OCI-LY7 (cell line): ENCODE results near the gene PDE8B. TPM values are rescaled to one million over a fixed set of nuclear protein-coding genes. Genes with fewer than 3 reads are reported as not detected.

Experiments used
- BruUV-seq: library from RNA; stranded (reverse); fragments of 400-500 nt; replicated peaks from 2 replicates; lab custom pipeline; 2021; lab: Mats Ljungman, UMichigan
- CTCF ChIA-PET: fragments of 300-600 bp; sonication (Branson Sonifier 250); formaldehyde crosslinking; loops from one replicate; lab custom pipeline; 2022; ENCODE audit warnings: antibody characterized with exemption; ENCODE audit not compliant: unreplicated experiment; lab: Charles Lee
- POLR2A ChIA-PET: fragments of 300-600 bp; sonication (Branson Sonifier 250); formaldehyde crosslinking; loops from one replicate; lab custom pipeline; 2022; ENCODE audit warnings: antibody characterized with exemption; lab: Charles Lee
- DNase-seq: peaks from one replicate; pipeline ENCODE4 v3.0.0-alpha.2; 2015; ENCODE audit warnings: low spot score
- H2AFZ ChIP-seq: fragments of 200-600 bp; sonication (generic), shearing (Covaris generic); 2 replicates; pipeline ENCODE4 v1.6.1; 2014; ENCODE audit warnings: mild to moderate bottlenecking, antibody characterized with exemption, low read length, moderate library complexity
- H3K27ac ChIP-seq: fragments of 200-600 bp; sonication (generic); 2 replicates; pipeline ENCODE4 v1.5.1; 2014; ENCODE audit warnings: mixed run types, low read depth, mild to moderate bottlenecking, moderate library complexity, low read length, inconsistent platforms; ENCODE audit not compliant: poor library complexity, severe bottlenecking
- H3K36me3 ChIP-seq: fragments of 200-600 bp; sonication (generic); 2 replicates; pipeline ENCODE4 v1.6.1; 2014; ENCODE audit warnings: mild to moderate bottlenecking, antibody characterized with exemption, low read length, moderate library complexity, mixed read lengths; ENCODE audit not compliant: insufficient read depth
- H3K4me1 ChIP-seq: fragments of 200-600 bp; sonication (generic); 2 replicates; pipeline ENCODE4 v1.5.1; 2014; ENCODE audit warnings: mild to moderate bottlenecking, low read length; ENCODE audit not compliant: insufficient read depth, poor library complexity, severe bottlenecking
- H3K4me2 ChIP-seq: fragments of 200-600 bp; sonication (generic); 2 replicates; pipeline ENCODE4 v1.6.1; 2014; ENCODE audit warnings: mild to moderate bottlenecking, low read length
- H3K4me3 ChIP-seq: fragments of 200-600 bp; sonication (generic); 2 replicates; pipeline ENCODE4 v1.5.1; 2014; ENCODE audit warnings: mild to moderate bottlenecking, low read depth, low read length; ENCODE audit not compliant: poor library complexity, severe bottlenecking
- H3K79me2 ChIP-seq: fragments of 200-600 bp; sonication (generic); 2 replicates; pipeline ENCODE4 v1.6.1; 2016; ENCODE audit warnings: low read depth, mild to moderate bottlenecking, low read length, moderate library complexity, mixed read lengths; ENCODE audit not compliant: insufficient read depth
- H3K9me2 ChIP-seq: fragments of 200-600 bp; sonication (generic); 2 replicates; pipeline ENCODE4 v1.6.1; 2016; ENCODE audit warnings: mild to moderate bottlenecking, low read length, mixed read lengths; ENCODE audit not compliant: insufficient read depth
- H3K9me3 ChIP-seq: fragments of 200-600 bp; sonication (generic); 2 replicates; pipeline ENCODE4 v1.6.1; 2014; ENCODE audit warnings: mild to moderate bottlenecking, mixed run types, low read length, mixed read lengths
- H4K20me1 ChIP-seq: fragments of 200-600 bp; sonication (generic); 2 replicates; pipeline ENCODE4 v1.6.1; 2014; ENCODE audit warnings: mild to moderate bottlenecking, antibody characterized with exemption, low read length, moderate library complexity, mixed read lengths; ENCODE audit not compliant: insufficient read depth
- EZH2phosphoT487 ChIP-seq: fragments of 200-600 bp; sonication (generic); IDR thresholded peaks from 2 replicates; pipeline ENCODE4 v1.6.1; 2018; ENCODE audit warnings: low read depth, borderline replicate concordance, mild to moderate bottlenecking, mixed run types, antibody characterized with exemption, low read length, moderate library complexity, mixed read lengths
- intact Hi-C: fragments of 100-400 bp; cut with micrococcal nuclease; formaldehyde crosslinking; loops from one replicate; pipeline ENCODE4 v1.10.0; 2022; ENCODE audit not compliant: unreplicated experiment
- total RNA-seq, 2 experiments: library from RNA; depleted of rRNA in 1 of 2; stranded (reverse); fragments of >200 nt in 1 of 2; shearing (Covaris generic) in 1 of 2; gene quantifications; 2 replicates each; pipeline ENCODE4 v1.2.3, GENCODE V29; 2014 to 2022
- TF ChIP-seq, protein P1 (sequence below): fragments of 200-600 bp; sonication (generic); conservative IDR thresholded peaks from 2 replicates; pipeline ENCODE4 v1.5.1; 2014; ENCODE audit warnings: mild to moderate bottlenecking, antibody characterized with exemption, low read length, moderate library complexity, mixed read lengths

Gene PDE8B
- total RNA-seq, 2 experiments from 2014 or later: 0.21 to 0.22 TPM

DNA sequence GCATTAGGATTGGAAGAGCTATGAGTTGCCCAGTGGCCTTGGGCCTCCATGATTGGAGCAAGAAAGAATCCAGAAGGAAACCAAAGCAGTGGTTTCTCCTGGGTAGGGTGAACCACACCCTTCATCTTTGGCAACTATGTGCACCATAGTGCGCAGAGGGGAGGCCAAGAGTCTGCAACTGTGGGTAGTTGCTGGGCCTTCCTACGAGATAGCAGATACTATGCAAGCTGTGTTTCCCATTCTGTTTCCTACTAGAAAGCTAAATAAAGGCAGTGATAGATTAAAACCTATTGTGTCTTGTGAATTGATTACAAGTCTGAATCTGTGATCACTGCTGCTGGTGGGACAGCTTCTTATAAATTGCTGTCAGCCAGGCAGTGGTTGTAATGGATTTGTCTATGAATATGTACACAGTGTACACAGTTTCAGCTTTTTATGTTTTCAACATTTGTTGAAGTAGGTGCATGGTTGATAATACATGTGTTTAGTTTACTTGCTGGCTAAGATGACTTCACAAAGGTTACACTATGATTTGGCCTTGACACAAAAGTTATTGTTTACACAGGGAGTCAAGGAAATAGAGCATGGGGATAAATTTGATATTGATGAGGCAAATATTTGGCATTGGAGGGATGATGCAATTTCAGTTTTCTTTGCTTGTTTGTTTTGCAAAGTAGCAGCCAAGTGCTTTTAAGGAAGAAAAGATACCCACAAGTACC, 23.7 kb upstream of the PDE8B start:
- no peak overlapping the region for H3K4me2 ChIP-seq
- intact Hi-C loops: no loop called here
- TF ChIP-seq, protein P1, sequence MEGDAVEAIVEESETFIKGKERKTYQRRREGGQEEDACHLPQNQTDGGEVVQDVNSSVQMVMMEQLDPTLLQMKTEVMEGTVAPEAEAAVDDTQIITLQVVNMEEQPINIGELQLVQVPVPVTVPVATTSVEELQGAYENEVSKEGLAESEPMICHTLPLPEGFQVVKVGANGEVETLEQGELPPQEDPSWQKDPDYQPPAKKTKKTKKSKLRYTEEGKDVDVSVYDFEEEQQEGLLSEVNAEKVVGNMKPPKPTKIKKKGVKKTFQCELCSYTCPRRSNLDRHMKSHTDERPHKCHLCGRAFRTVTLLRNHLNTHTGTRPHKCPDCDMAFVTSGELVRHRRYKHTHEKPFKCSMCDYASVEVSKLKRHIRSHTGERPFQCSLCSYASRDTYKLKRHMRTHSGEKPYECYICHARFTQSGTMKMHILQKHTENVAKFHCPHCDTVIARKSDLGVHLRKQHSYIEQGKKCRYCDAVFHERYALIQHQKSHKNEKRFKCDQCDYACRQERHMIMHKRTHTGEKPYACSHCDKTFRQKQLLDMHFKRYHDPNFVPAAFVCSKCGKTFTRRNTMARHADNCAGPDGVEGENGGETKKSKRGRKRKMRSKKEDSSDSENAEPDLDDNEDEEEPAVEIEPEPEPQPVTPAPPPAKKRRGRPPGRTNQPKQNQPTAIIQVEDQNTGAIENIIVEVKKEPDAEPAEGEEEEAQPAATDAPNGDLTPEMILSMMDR: no peak
- no peak for TF ChIP-seq EZH2phosphoT487
- H3K9me3 ChIP-seq: no peaks in the 10 kb centered on the region
- ChIA-PET CTCF (no interaction called here), POLR2A (interaction anchor here (0.6 kb wide), 3 partner anchors 12 to 184 kb away, joined by 3 read pairs; no protein-coding TSS in a partner anchor)
- no TSS peak for BruUV-seq
- H3K4me1 ChIP-seq: no peaks in the 10 kb centered on the region
- H3K27ac ChIP-seq: no peak overlapping the region
- no peak for DNase-seq
- no peaks in the 10 kb centered on the region for H3K36me3 ChIP-seq
- H4K20me1 ChIP-seq: no peaks in the 10 kb centered on the region
- no peaks in the 10 kb centered on the region for H3K79me2 ChIP-seq
- no peak overlapping the region for H2AFZ ChIP-seq
- H3K4me3 ChIP-seq: no peak overlapping the region
- no peaks in the 10 kb centered on the region for H3K9me2 ChIP-seq

DNA sequence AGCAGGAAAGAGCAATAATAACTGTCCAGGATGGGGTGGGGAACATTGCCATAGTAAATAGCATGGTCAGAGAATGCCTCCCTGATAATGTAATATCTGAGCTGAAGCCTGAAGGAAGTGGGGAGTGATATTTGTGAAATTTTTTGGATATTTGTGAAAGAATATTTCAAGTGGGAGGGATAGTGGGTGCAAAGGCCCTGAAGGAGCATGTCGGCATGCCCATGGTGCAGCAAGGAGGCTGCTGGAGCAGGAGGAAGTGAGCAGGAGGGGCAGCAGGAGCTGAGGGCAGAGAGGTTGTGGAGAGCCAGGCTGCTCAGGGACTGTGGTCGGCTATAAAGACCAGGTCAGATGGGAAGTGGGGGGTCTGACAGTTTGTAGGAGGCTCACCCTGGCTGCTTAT, 21.1 kb upstream of the PDE8B start:
- POLR2A ChIA-PET: no interaction called here
- Histone ChIP-seq H3K4me2 (no peak overlapping the region), H3K4me3 (no peak overlapping the region), H3K79me2 (no peaks in the 10 kb centered on the region), H2AFZ (no peak overlapping the region), H4K20me1 (no peaks in the 10 kb centered on the region), H3K36me3 (no peaks in the 10 kb centered on the region), H3K9me2 (no peaks in the 10 kb centered on the region), H3K27ac (no peak overlapping the region), H3K4me1 (no peaks in the 10 kb centered on the region), H3K9me3 (no peaks in the 10 kb centered on the region)
- CTCF ChIA-PET: no interaction called here
- BruUV-seq: no TSS peak
- DNase-seq: no peak
- intact Hi-C loops: no loop called here
- TF ChIP-seq, protein P1: no peak
- no peak for TF ChIP-seq EZH2phosphoT487

DNA sequence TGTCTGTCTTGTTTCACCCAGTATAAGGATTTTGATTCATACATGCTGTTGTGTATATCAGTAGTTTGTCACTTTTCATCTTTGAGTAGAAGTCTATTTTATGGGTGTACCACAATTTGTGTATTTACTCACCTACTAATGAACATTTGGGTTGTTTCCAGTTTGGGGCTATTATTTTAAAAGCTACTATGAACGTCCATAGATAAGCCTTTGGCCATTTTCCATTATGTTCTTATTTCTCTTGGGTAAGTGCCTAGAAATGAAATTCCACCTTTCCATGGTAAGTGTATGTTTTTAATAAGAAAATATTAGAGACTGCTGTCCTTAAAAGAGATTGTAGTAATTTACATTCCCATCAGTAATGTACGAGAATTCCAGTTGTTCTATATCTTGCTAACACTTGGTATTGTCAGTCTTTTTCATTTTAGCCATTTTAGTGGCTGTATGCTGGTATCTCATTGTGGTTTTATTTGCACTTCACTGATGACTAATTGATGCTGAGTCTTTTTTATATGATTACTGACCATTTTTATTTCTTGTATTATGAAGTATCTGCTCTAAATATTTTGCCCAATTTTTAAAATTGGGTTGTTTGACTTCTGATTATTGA, 17.9 kb upstream of the PDE8B start:
- no TSS peak for BruUV-seq
- no peaks in the 10 kb centered on the region for H3K79me2 ChIP-seq
- H3K36me3 ChIP-seq: no peaks in the 10 kb centered on the region
- TF ChIP-seq EZH2phosphoT487: no peak
- TF ChIP-seq, protein P1: no peak
- H3K4me1 ChIP-seq: no peaks in the 10 kb centered on the region
- intact Hi-C loops: no loop called here
- H3K4me3 ChIP-seq: no peak overlapping the region
- no peak overlapping the region for H3K4me2 ChIP-seq
- ChIA-PET POLR2A (no interaction called here), CTCF (no interaction called here)
- H3K9me2 ChIP-seq: no peaks in the 10 kb centered on the region
- H4K20me1 ChIP-seq: no peaks in the 10 kb centered on the region
- H2AFZ ChIP-seq: no peak overlapping the region
- H3K9me3 ChIP-seq: no peaks in the 10 kb centered on the region
- no peak overlapping the region for H3K27ac ChIP-seq
- DNase-seq: no peak
